GM13977 (cell line): Measurements from ENCODE around the gene SF1.
A peak's percentile ranks its signal among the peaks of the same experiment; 100 is the strongest.

Experiments
- DNase-seq: peaks from one replicate; pipeline ENCODE4 v3.0.0; 2012; ENCODE audit warnings: low spot score
- in situ Hi-C: fragments of 300-500 bp; cut with MboI; formaldehyde crosslinking; loops from one replicate; pipeline ENCODE4 v1.12.0; 2022; ENCODE audit warnings: low sequenced_read_pairs, low pct_unique_long_range_greater_than_20kb, mixed read lengths, inconsistent platforms; ENCODE audit not compliant: unreplicated experiment
- TF ChIP-seq, protein P1 (sequence below): IDR thresholded peaks from 2 replicates; pipeline ENCODE4 v1.5.1; 2012; ENCODE audit warnings: mild to moderate bottlenecking, control low read depth; ENCODE audit not compliant: insufficient read depth; ENCODE audit errors: extremely low read depth, missing control alignments

Gene SF1

DNA sequence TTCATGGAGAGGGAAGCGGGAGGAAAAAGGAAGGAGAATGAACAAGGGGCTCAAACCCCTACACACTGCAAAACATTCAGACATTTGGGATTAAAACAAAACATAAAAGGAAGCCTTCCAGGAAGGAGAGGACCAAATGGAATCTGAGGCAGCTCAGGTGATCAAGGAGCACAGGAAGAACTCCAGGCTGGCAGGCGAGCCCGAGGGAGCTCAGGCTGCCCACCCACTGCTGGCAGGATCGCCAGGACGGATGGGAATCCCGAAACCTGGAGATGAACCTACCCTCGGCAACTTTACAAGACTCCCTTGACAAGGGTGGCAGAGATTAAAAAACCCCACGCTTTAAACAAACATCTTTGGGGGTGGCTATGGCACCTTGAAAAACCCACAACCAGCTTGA, 13.6 kb downstream of the SF1 start:
- in situ Hi-C loops: no loop called here
- TF ChIP-seq, protein P1, sequence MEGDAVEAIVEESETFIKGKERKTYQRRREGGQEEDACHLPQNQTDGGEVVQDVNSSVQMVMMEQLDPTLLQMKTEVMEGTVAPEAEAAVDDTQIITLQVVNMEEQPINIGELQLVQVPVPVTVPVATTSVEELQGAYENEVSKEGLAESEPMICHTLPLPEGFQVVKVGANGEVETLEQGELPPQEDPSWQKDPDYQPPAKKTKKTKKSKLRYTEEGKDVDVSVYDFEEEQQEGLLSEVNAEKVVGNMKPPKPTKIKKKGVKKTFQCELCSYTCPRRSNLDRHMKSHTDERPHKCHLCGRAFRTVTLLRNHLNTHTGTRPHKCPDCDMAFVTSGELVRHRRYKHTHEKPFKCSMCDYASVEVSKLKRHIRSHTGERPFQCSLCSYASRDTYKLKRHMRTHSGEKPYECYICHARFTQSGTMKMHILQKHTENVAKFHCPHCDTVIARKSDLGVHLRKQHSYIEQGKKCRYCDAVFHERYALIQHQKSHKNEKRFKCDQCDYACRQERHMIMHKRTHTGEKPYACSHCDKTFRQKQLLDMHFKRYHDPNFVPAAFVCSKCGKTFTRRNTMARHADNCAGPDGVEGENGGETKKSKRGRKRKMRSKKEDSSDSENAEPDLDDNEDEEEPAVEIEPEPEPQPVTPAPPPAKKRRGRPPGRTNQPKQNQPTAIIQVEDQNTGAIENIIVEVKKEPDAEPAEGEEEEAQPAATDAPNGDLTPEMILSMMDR: no peak
- no peak for DNase-seq

DNA sequence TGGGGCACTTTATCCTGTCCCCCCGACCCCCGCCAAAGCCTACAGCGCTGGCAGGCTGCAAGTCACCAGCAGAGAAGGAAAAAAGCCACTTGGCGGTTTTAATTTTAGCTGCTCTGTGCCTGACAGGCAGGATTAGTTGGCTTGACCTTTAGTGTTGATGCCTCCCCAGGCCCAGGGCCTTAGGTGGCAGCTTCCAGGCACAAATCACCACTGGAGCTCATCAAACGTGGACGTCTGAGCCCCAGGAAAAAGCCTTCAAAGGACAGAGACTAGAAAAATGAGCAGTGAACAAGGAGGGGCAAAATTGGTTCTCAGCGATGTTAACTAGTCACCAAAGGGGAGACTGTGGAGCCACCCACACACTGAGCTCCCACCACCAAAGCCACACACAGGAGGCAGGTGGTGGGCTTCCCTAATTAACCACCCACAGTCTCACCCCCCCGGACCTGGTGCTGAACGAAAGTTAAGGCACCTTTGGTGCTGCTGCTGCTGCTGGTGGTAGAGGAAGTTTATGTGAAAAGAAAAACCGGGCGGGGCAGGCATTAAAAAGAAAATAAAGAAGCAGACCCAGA, 14.2 kb downstream of the SF1 start:
- TF ChIP-seq, protein P1: no peak
- in situ Hi-C loops: no loop called here
- peak; percentile 27 for DNase-seq

GRCh38 chr11:64763526-64764039, 14.8 kb downstream of the SF1 start:
- DNase-seq: no peak
- TF ChIP-seq, protein P1: no peak
- in situ Hi-C loops: no loop called here

GRCh38 chr11:64762674-64763525, 15.4 kb downstream of the SF1 start:
- peak; percentile 12 for DNase-seq
- in situ Hi-C loops: no loop called here
- TF ChIP-seq, protein P1: no peak

DNA sequence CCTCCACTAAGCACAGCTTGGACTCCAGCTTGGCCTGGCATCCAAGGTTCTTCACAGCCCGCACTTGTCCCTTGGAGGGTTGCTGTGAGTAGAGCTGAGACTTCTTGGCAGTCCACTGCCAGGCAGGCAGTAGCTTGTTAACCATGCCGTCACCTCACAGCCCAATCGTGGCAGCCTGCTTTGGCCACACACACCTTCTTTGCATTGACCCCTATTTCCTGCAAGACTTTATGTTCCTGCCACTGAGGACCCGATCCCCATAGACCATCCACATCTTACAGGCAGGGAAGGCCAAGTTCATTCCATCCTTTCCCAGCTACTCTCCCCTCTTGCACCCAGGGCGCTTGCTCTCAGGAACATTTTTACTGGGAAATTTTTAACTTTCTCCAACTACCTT, 16.1 kb downstream of the SF1 start:
- in situ Hi-C loops: no loop called here
- peak; percentile 31 for DNase-seq

DNA sequence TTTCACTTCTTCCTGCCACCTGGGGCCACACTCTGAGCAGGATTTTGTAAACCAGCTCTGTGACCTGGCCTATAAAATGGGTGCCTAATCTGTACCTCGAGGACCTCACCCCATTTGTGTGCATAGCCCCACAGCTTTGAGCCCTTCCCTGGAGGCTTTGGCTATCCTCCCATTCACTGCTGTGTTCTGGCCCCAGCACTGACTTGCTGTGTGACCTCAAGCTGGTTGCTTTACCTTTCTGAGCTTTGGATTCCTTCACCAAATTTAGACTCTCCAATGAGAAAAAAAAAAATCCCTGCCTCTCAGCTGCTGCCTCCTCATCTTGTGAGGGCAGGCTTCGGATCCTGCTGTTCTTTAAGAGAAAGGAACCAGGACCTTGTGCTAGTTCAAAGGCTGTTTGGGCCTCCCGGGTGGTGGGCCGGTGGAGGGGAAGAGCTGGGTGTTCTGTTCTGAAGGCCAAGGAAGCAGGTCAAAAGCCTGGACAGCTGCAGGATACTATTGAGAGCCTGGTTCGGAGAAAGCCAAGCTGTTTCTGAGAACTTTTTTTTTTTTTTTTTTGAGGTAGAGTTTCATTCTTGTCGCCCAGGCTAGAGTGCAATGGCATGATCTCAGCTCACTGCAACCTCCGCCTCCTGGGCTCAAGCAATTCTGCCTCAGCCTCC, 17.5 kb downstream of the SF1 start:
- DNase-seq: peak; percentile 23
- in situ Hi-C loops: no loop called here
- TF ChIP-seq, protein P1: no peak

More for the DNA sequence above, 16.1 kb downstream of the SF1 start:
- TF ChIP-seq, protein P1: no peak
